Thyroid gland (tissue), 4 donors: ENCODE measurements around the gene TTLL5.

Experiments used
- CTCF ChIP-seq, 6 experiments: fragments of 200-600 bp in 3 of 6; fragments of 450-650 bp in 3 of 6; sonication (generic) in 3 of 6; IDR thresholded peaks; one replicate each; pipeline ENCODE4 v1.5.1; 2016 to 2019; ENCODE audit warnings: antibody characterized with exemption in 6 of 6, mild to moderate bottlenecking in 2 of 6, inconsistent platforms in 1 of 6, moderate library complexity in 1 of 6
- POLR2A ChIP-seq, 2 donors: fragments of 450-650 bp; IDR thresholded peaks; one replicate each; pipeline ENCODE4 v1.6.1; 2017; ENCODE audit warnings: antibody characterized with exemption in 2 of 2, mild to moderate bottlenecking in 2 of 2, moderate library complexity in 1 of 2

- TF ChIP-seq POLR2A (IDR thresholded peaks at IDR 0.05) (no peak), CTCF (IDR thresholded peaks at IDR 0.05) (no peak)
These were observed 171.7 kb downstream of the TTLL5 start for GRCh38 chr14:75832621-75833297.
